Measurements from ENCODE around the gene LCMT1. TPM values are rescaled to one million over a fixed set of nuclear protein-coding genes. Genes with fewer than 3 reads are reported as not detected.
"Not testable (repeated sequence)": the region's sequence is repeated elsewhere in the genome, so short reads cannot be mapped to it uniquely, and the experiment has no call there.

The LCMT1 gene
- total RNA-seq, 1 experiment from 2014 or later = 86.3 TPM

DNA sequence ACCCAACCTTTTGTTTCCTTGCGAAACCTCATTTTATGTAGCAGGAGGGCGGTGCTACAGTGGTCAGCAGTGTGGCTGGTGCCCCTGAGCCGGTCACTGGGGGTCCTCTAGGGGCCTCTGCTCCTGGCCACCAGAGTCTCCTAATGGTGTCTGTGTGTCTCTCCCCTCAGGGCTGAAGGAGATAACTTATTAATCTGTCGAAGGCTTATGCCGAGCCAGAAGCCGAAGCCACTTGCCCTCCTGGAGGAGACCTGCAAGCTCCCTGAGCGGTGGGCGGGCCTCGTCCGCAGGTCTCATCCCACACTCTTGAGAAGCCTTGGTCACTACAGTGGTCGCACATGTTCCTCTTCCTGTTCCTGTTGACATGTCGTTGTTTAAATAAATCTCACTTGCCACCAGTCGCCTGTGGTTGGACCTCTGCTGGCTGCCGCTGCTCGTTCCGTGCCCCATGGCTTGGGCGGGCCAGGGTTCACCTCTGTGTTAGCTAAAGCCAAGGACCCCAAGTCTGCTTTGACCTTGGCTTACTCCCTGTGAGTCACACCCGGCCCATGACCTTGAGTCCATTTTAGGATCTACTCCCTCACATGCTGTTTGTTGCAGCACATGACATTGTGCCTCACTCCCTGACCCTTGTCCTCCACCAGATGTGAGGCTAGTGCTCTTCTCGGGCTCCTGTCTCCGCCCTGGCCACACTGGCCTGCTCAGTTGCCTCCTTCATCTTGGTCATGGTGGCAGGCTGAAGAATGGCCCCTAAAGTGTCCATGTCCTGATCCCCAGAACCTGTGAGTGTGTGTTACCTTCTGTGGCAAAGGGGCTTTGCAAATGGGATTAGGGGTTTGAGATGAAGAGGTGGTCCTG, 66.5 kb downstream of the LCMT1 start:
- no peaks in the 10 kb centered on the region for H3K27me3 Mint-ChIP-seq (ENCODE audit: low read depth)
- no peaks in the 10 kb centered on the region for H3K9me3 Mint-ChIP-seq
- no peak overlapping the region for H3K4me3 Mint-ChIP-seq
- H3K27ac Mint-ChIP-seq = no peak overlapping the region
- DNase-seq (ENCODE audit: low spot score) (no peak), ATAC-seq (no peak)
- TF ChIP-seq GABPB1 (CRISPR knock-in tag; IDR thresholded peaks at IDR 0.05) = peak; percentile 88
- TF ChIP-seq SOX15 (CRISPR knock-in tag; IDR thresholded peaks at IDR 0.05) = no peak
- no peaks in the 10 kb centered on the region for H3K4me1 Mint-ChIP-seq
- POLR2A ChIA-PET = interaction anchor here (0.7 kb wide), 1 partner anchor 1595 kb away, joined by 6 read pairs; no protein-coding TSS in a partner anchor
- peaks cover 23% of the 10 kb centered on the region for H3K36me3 Mint-ChIP-seq
- CTCF ChIA-PET = no interaction called here

DNA sequence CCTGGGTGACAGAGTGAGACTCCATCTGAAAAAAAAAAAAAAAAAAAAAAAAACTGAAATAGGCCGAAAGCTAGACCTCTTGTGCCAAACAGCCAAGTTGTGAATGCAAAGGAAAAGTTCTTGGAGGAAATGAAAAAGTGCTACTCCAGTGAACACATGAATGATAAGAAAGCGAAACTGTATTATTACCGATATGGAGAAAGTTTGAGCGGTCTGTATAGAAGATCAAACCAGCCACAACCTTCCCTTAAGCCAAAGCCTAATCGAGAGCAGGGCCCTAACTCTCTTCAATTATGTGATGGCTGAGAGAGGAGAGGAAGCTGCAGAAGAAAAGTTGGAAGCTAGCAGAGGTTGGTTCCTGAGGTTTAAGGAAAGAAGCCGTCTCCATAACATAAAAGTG, 69.7 kb downstream of the LCMT1 start:
- H3K27me3 Mint-ChIP-seq (ENCODE audit: low read depth); H3K4me1 Mint-ChIP-seq; DNase-seq (ENCODE audit: low spot score); H3K4me3 Mint-ChIP-seq; POLR2A ChIA-PET; H3K36me3 Mint-ChIP-seq; H3K27ac Mint-ChIP-seq; ATAC-seq; H3K9me3 Mint-ChIP-seq: not testable (repeated sequence)
- CTCF ChIA-PET = interaction anchor here (0.7 to 1.3 kb wide), 2 partner anchors 44 to 1622 kb away, joined by 3 to 6 read pairs; no protein-coding TSS in a partner anchor

DNA sequence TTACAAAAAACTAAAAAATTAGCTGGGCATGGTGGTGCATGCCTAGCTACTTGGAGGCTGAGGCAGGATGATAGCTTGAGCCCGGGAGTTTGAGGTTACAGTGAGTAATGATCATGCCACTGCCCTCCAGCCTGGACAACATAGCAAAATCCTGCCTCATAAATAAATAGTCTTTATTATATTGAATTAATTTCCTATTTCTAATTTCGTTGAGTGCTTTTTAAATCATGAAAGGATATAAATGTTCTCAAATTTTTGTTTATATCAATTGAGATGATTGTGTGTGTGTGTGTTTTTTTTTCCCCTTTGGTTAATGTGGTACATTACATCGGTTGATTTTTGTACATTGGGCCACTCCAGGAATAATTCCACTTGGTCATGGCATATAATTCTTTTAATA, 73.2 kb downstream of the LCMT1 start:
- Mint-ChIP-seq H3K27ac (no peak overlapping the region), H3K9me3 (no peaks in the 10 kb centered on the region), H3K4me3 (no peak overlapping the region), H3K27me3 (ENCODE audit: low read depth) (no peaks in the 10 kb centered on the region; the same call in 1 of the 2 replicates), H3K36me3 (no peaks in the 10 kb centered on the region), H3K4me1 (no peaks in the 10 kb centered on the region)
- TF ChIP-seq, protein P1, sequence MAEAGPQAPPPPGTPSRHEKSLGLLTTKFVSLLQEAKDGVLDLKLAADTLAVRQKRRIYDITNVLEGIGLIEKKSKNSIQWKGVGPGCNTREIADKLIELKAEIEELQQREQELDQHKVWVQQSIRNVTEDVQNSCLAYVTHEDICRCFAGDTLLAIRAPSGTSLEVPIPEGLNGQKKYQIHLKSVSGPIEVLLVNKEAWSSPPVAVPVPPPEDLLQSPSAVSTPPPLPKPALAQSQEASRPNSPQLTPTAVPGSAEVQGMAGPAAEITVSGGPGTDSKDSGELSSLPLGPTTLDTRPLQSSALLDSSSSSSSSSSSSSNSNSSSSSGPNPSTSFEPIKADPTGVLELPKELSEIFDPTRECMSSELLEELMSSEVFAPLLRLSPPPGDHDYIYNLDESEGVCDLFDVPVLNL (CRISPR knock-in tag; IDR thresholded peaks at IDR 0.05; ENCODE audit: borderline replicate concordance, low read depth) = no peak
- TF ChIP-seq ESRRA (CRISPR knock-in tag; IDR thresholded peaks at IDR 0.05; ENCODE audit: borderline replicate concordance) = no peak
- no peak for TF ChIP-seq ZNF219 (CRISPR knock-in tag; IDR thresholded peaks at IDR 0.05; ENCODE audit: borderline replicate concordance)
- TF ChIP-seq NR3C1 (CRISPR knock-in tag; conservative IDR thresholded peaks at IDR 0.05; ENCODE audit: low read depth) = no peak
- TF ChIP-seq, protein P2, sequence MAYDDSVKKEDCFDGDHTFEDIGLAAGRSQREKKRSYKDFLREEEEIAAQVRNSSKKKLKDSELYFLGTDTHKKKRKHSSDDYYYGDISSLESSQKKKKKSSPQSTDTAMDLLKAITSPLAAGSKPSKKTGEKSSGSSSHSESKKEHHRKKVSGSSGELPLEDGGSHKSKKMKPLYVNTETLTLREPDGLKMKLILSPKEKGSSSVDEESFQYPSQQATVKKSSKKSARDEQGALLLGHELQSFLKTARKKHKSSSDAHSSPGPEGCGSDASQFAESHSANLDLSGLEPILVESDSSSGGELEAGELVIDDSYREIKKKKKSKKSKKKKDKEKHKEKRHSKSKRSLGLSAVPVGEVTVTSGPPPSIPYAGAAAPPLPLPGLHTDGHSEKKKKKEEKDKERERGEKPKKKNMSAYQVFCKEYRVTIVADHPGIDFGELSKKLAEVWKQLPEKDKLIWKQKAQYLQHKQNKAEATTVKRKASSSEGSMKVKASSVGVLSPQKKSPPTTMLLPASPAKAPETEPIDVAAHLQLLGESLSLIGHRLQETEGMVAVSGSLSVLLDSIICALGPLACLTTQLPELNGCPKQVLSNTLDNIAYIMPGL (CRISPR knock-in tag; IDR thresholded peaks at IDR 0.05) = no peak
- TF ChIP-seq, protein P3, sequence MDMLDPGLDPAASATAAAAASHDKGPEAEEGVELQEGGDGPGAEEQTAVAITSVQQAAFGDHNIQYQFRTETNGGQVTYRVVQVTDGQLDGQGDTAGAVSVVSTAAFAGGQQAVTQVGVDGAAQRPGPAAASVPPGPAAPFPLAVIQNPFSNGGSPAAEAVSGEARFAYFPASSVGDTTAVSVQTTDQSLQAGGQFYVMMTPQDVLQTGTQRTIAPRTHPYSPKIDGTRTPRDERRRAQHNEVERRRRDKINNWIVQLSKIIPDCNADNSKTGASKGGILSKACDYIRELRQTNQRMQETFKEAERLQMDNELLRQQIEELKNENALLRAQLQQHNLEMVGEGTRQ (CRISPR knock-in tag; IDR thresholded peaks at IDR 0.05) = no peak
- no peak for TF ChIP-seq SP1 (CRISPR knock-in tag; conservative IDR thresholded peaks at IDR 0.05)
- TF ChIP-seq ZNF671 (CRISPR knock-in tag; IDR thresholded peaks at IDR 0.05) = no peak
- TF ChIP-seq, protein P4, sequence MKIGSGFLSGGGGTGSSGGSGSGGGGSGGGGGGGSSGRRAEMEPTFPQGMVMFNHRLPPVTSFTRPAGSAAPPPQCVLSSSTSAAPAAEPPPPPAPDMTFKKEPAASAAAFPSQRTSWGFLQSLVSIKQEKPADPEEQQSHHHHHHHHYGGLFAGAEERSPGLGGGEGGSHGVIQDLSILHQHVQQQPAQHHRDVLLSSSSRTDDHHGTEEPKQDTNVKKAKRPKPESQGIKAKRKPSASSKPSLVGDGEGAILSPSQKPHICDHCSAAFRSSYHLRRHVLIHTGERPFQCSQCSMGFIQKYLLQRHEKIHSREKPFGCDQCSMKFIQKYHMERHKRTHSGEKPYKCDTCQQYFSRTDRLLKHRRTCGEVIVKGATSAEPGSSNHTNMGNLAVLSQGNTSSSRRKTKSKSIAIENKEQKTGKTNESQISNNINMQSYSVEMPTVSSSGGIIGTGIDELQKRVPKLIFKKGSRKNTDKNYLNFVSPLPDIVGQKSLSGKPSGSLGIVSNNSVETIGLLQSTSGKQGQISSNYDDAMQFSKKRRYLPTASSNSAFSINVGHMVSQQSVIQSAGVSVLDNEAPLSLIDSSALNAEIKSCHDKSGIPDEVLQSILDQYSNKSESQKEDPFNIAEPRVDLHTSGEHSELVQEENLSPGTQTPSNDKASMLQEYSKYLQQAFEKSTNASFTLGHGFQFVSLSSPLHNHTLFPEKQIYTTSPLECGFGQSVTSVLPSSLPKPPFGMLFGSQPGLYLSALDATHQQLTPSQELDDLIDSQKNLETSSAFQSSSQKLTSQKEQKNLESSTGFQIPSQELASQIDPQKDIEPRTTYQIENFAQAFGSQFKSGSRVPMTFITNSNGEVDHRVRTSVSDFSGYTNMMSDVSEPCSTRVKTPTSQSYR (CRISPR knock-in tag; IDR thresholded peaks at IDR 0.05) = no peak
- TF ChIP-seq, protein P5, sequence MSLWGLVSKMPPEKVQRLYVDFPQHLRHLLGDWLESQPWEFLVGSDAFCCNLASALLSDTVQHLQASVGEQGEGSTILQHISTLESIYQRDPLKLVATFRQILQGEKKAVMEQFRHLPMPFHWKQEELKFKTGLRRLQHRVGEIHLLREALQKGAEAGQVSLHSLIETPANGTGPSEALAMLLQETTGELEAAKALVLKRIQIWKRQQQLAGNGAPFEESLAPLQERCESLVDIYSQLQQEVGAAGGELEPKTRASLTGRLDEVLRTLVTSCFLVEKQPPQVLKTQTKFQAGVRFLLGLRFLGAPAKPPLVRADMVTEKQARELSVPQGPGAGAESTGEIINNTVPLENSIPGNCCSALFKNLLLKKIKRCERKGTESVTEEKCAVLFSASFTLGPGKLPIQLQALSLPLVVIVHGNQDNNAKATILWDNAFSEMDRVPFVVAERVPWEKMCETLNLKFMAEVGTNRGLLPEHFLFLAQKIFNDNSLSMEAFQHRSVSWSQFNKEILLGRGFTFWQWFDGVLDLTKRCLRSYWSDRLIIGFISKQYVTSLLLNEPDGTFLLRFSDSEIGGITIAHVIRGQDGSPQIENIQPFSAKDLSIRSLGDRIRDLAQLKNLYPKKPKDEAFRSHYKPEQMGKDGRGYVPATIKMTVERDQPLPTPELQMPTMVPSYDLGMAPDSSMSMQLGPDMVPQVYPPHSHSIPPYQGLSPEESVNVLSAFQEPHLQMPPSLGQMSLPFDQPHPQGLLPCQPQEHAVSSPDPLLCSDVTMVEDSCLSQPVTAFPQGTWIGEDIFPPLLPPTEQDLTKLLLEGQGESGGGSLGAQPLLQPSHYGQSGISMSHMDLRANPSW (CRISPR knock-in tag; conservative IDR thresholded peaks at IDR 0.05; ENCODE audit: low read depth) = no peak
- TF ChIP-seq ZNF263 (CRISPR knock-in tag; IDR thresholded peaks at IDR 0.05; ENCODE audit: low read depth) = no peak
- no peak for TF ChIP-seq ZNF423 (CRISPR knock-in tag; IDR thresholded peaks at IDR 0.05)
- TF ChIP-seq, protein P6, sequence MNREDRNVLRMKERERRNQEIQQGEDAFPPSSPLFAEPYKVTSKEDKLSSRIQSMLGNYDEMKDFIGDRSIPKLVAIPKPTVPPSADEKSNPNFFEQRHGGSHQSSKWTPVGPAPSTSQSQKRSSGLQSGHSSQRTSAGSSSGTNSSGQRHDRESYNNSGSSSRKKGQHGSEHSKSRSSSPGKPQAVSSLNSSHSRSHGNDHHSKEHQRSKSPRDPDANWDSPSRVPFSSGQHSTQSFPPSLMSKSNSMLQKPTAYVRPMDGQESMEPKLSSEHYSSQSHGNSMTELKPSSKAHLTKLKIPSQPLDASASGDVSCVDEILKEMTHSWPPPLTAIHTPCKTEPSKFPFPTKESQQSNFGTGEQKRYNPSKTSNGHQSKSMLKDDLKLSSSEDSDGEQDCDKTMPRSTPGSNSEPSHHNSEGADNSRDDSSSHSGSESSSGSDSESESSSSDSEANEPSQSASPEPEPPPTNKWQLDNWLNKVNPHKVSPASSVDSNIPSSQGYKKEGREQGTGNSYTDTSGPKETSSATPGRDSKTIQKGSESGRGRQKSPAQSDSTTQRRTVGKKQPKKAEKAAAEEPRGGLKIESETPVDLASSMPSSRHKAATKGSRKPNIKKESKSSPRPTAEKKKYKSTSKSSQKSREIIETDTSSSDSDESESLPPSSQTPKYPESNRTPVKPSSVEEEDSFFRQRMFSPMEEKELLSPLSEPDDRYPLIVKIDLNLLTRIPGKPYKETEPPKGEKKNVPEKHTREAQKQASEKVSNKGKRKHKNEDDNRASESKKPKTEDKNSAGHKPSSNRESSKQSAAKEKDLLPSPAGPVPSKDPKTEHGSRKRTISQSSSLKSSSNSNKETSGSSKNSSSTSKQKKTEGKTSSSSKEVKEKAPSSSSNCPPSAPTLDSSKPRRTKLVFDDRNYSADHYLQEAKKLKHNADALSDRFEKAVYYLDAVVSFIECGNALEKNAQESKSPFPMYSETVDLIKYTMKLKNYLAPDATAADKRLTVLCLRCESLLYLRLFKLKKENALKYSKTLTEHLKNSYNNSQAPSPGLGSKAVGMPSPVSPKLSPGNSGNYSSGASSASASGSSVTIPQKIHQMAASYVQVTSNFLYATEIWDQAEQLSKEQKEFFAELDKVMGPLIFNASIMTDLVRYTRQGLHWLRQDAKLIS (CRISPR knock-in tag; IDR thresholded peaks at IDR 0.05; ENCODE audit: borderline replicate concordance) = no peak
- POLR2A ChIA-PET = no interaction called here
- ATAC-seq (no peak), DNase-seq (ENCODE audit: low spot score) (no peak)
- CTCF ChIA-PET = no interaction called here
